ENCODE data around the gene RNF208. TPM values are rescaled to one million over a fixed set of nuclear protein-coding genes. Genes with fewer than 3 reads are reported as not detected.

Gene RNF208
- total RNA-seq, 2 experiments from 2014 or later, result 3.4 to 4.4 TPM

DNA sequence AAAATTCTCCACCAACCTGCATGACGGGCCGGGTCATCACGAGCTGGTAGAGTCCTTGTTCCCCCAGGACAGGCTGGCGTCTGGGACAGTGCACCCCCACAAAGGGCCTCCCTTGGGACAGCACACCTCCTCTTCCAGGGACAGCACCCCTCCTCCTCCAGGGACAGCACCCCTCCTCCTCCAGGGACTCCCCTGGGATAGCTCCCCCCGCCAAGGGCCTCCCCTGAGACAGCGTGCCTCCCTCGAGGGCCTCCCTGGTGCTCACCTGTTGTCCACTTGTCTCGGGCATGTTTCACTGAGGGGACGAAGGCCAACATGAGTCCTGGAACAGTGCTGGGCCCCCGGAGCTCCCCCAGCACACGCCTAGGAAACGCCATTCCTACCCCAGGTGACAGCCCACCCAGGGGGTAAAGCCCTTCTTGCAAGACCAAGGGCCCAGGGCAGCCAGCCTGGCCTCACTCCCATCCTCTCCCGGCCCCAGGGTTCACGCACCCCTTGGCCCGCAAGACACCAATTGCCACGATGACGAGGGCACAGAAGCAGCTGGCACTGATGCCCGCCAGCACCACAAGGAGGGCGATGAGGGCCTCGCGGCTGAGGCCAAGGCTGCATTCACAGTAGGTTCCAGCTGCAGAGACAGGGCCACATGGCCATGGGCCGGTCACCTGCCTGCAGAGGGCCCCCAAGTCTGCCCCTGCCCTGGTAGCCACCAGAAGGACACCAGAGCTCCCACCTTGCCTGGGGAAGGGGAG is 50.7 kb downstream of the RNF208 start:
- Mint-ChIP-seq H3K27me3 (peaks cover 26% of the 10 kb centered on the region), H3K4me1 (ENCODE audit: low read depth) (peaks cover 6% of the 10 kb centered on the region), H3K4me3 (no peak overlapping the region), H3K36me3 (no peaks in the 10 kb centered on the region), H3K9me3 (no peaks in the 10 kb centered on the region), H3K27ac (no peak overlapping the region)
- ChIA-PET POLR2A (interaction anchor here (1.3 kb wide), 1 partner anchor 17 kb away, joined by 5 read pairs; the partner anchor contains the start of genes ANAPC2 and SSNA1), CTCF (interaction anchor here (1.5 kb wide), 1 partner anchor 76 kb away, joined by 5 read pairs; no protein-coding TSS in a partner anchor)
- no peak for DNase-seq
- intact Hi-C loops (cut with micrococcal nuclease), result no loop called here

DNA sequence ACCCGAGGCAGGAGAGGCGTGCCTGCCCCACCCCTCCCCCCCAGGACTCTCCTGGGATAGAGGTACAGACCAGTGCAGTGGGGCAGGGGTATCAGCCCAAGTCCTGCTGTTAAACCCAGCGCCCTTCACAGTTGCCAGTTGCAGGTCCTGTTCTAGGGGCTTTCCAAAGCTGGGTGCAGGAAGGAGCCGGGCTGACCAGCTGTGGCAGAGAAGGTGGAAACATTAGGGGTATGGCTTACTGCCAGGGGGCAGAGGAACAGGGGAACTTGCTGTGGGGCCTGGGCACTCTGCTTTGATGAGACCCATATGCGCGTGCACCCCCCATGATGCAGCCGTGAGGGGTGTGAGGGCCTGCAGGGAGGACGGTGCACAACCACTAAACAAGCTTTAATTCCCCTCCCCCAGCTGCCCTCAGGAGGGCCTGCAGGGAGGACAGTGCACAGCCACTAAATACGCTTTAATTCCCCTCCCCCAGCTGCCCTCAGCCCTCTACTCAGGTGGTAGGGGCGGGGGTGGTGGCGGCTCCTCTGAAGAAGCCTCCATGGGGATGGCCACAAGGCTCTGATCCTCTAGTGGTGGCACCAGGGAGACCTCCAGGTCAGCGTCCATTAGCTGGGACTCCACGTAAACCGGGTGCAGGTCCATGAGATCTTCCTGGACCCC is 51.4 kb downstream of the RNF208 start:
- Mint-ChIP-seq H3K4me1 (ENCODE audit: low read depth) (peaks cover 6% of the 10 kb centered on the region), H3K4me3 (no peak overlapping the region), H3K27ac (no peak overlapping the region), H3K27me3 (peaks cover 27% of the 10 kb centered on the region), H3K9me3 (no peaks in the 10 kb centered on the region), H3K36me3 (no peaks in the 10 kb centered on the region)
- POLR2A ChIA-PET, result interaction anchor here (1.3 kb wide), 1 partner anchor 18 kb away, joined by 5 read pairs; the partner anchor contains the start of genes ANAPC2 and SSNA1
- CTCF ChIA-PET, result interaction anchor here (1.2 to 1.5 kb wide), 2 partner anchors 75 to 103 kb away, joined by 3 to 5 read pairs; no protein-coding TSS in a partner anchor
- intact Hi-C loops (cut with micrococcal nuclease), result no loop called here
- DNase-seq, result no peak

Other genes starting within 250 kb of the RNF208 start
- gene PTGDS, start 244.7 kb downstream of the RNF208 start, total RNA-seq, result not detected
- not detected for gene LCNL1, start 239.2 kb downstream of the RNF208 start, total RNA-seq
- 10 to 100 TPM; 71.0 to 71.2 TPM for gene PAXX, start 229.8 kb downstream of the RNF208 start, total RNA-seq
- gene CLIC3, start 225.7 kb downstream of the RNF208 start, total RNA-seq, result under 1 TPM; 0.43 to 0.61 TPM
- gene ABCA2, start 194.0 kb downstream of the RNF208 start, total RNA-seq, result 10 to 100 TPM; 22.1 to 22.9 TPM
- gene FUT7, start 190.2 kb downstream of the RNF208 start, total RNA-seq, result 1 to 10 TPM in 1 of 2 experiments, under 1 TPM in 1; 0.85 to 1.3 TPM
- 10 to 100 TPM; 36.0 to 42.6 TPM for gene NPDC1, start 176.1 kb downstream of the RNF208 start, total RNA-seq
- gene ENTPD2, start 168.2 kb downstream of the RNF208 start, total RNA-seq, result not detected
- gene SAPCD2, start 151.7 kb downstream of the RNF208 start, total RNA-seq, result 1 to 10 TPM; 6.4 to 6.6 TPM
- 1 to 10 TPM; 6.7 to 7.7 TPM for gene UAP1L1, start 144.7 kb downstream of the RNF208 start, total RNA-seq
- gene MAN1B1, start 135.3 kb downstream of the RNF208 start, total RNA-seq, result 10 to 100 TPM; 32.9 to 33.1 TPM
- 100 to 1,000 TPM; 195 to 208 TPM for gene DPP7, start 107.5 kb downstream of the RNF208 start, total RNA-seq
- not detected for gene GRIN1, start 83.1 kb downstream of the RNF208 start, total RNA-seq
- not detected for gene LRRC26, start 52.2 kb downstream of the RNF208 start, total RNA-seq
- gene TMEM210, start 50.2 kb downstream of the RNF208 start, total RNA-seq, result not detected
- 10 to 100 TPM; 36.3 to 36.9 TPM for gene ANAPC2, start 33.7 kb downstream of the RNF208 start, total RNA-seq
- 10 to 100 TPM; 58.9 to 62.1 TPM for gene SSNA1, start 33.6 kb downstream of the RNF208 start, total RNA-seq
- 1 to 10 TPM; 6.1 to 6.7 TPM for gene TPRN, start 21.5 kb downstream of the RNF208 start, total RNA-seq
- 10 to 100 TPM; 30.0 to 31.1 TPM for gene TMEM203, start 16.6 kb downstream of the RNF208 start, total RNA-seq
- 10 to 100 TPM; 29.4 to 31.3 TPM for gene NDOR1, start 16.5 kb downstream of the RNF208 start, total RNA-seq
- gene CYSRT1, start 2.9 kb upstream of the RNF208 start, total RNA-seq, result under 1 TPM; 0.21 to 0.70 TPM
- not detected for gene RNF224, start 5.3 kb upstream of the RNF208 start, total RNA-seq
- gene SLC34A3, start 8.7 kb upstream of the RNF208 start, total RNA-seq, result not detected
- 100 to 1,000 TPM; 320 to 325 TPM for gene TUBB4B, start 19.0 kb upstream of the RNF208 start, total RNA-seq
- gene STPG3, start 29.0 kb upstream of the RNF208 start, total RNA-seq, result not detected
- gene NELFB, start 33.1 kb upstream of the RNF208 start, total RNA-seq, result 10 to 100 TPM; 57.2 to 57.9 TPM
- 1 to 10 TPM; 6.6 to 6.8 TPM for gene TOR4A, start 55.5 kb upstream of the RNF208 start, total RNA-seq
- 1 to 10 TPM in 1 of 2 experiments, under 1 TPM in 1; 0.82 to 1.1 TPM for gene NRARP, start 80.0 kb upstream of the RNF208 start, total RNA-seq
- 10 to 100 TPM; 13.5 to 13.6 TPM for gene EXD3, start 200.9 kb upstream of the RNF208 start, total RNA-seq
- gene NOXA1, start 201.2 kb upstream of the RNF208 start, total RNA-seq, result 1 to 10 TPM; 1.1 TPM
- not detected for gene ENTPD8, start 219.1 kb upstream of the RNF208 start, total RNA-seq
- gene NSMF, start 237.1 kb upstream of the RNF208 start, total RNA-seq, result 10 to 100 TPM; 29.9 to 31.6 TPM

Measured in activated CD4-positive, alpha-beta memory T cell treated with anti-CD3 and anti-CD28 coated beads for 36 hours (primary cell).